Activated T-helper 9 cell treated with anti-CD3 and anti-CD28 coated beads, Interleukin-2, amount 50 U/mL, for 16 hours (primary cell): ENCODE measurements around the gene PHC2.
"Not testable (repeated sequence)": the region's sequence is repeated elsewhere in the genome, so short reads cannot be mapped to it uniquely, and the experiment has no call there.

ENCODE experiments used
- DNase-seq: peaks from one replicate; pipeline ENCODE4 v3.0.0-alpha.2; 2020; ENCODE audit warnings: low read depth

The PHC2 gene

GRCh38 chr1:33316601-33317000, 114.3 kb downstream of the PHC2 start:
- no peak for DNase-seq

- DNase-seq = no peak
Measured at GRCh38 chr1:33314416-33314815, 116.5 kb downstream of the PHC2 start.

GRCh38 chr1:33312413-33312749, 118.5 kb downstream of the PHC2 start:
- DNase-seq = no peak

GRCh38 chr1:33311706-33312412, 119.0 kb downstream of the PHC2 start:
- no peak for DNase-seq

- DNase-seq = no peak
Measured at GRCh38 chr1:33310702-33311101, 120.2 kb downstream of the PHC2 start.

GRCh38 chr1:33309351-33309750, 121.5 kb downstream of the PHC2 start:
- not testable (repeated sequence) for DNase-seq

GRCh38 chr1:33307494-33307864, 123.4 kb downstream of the PHC2 start:
- DNase-seq = no peak

GRCh38 chr1:33306653-33307493, 124.0 kb downstream of the PHC2 start:
- DNase-seq = no peak

- no peak for DNase-seq
Measured at GRCh38 chr1:33305816-33306652, 124.9 kb downstream of the PHC2 start.

GRCh38 chr1:33305016-33305415, 125.9 kb downstream of the PHC2 start:
- no peak for DNase-seq

GRCh38 chr1:33302325-33302724, 128.6 kb downstream of the PHC2 start:
- no peak for DNase-seq

GRCh38 chr1:33301273-33301984, 129.5 kb downstream of the PHC2 start:
- DNase-seq = no peak

- DNase-seq = no peak
Measured at GRCh38 chr1:33300673-33301072, 130.2 kb downstream of the PHC2 start.

- DNase-seq = no peak
Measured at GRCh38 chr1:33299461-33300155, 131.3 kb downstream of the PHC2 start.

GRCh38 chr1:33298623-33299277, 132.1 kb downstream of the PHC2 start:
- DNase-seq = peak; percentile 32

- DNase-seq = no peak
Measured at GRCh38 chr1:33297911-33298622, 132.8 kb downstream of the PHC2 start.

- no peak for DNase-seq
Measured at GRCh38 chr1:33296824-33297223, 134.1 kb downstream of the PHC2 start.

GRCh38 chr1:33296082-33296458, 134.8 kb downstream of the PHC2 start:
- DNase-seq = no peak

GRCh38 chr1:33295450-33296081, 135.3 kb downstream of the PHC2 start:
- peak; percentile 82 for DNase-seq

GRCh38 chr1:33295023-33295422, 135.9 kb downstream of the PHC2 start:
- no peak for DNase-seq
